Keratinocyte (primary cell): ENCODE data around the gene NFKBIL1.

Source experiments
- EZH2 ChIP-seq: IDR thresholded peaks from one replicate; pipeline ENCODE4 v1.6.1; 2012; ENCODE audit warnings: inconsistent platforms, mild to moderate bottlenecking, low read length, moderate library complexity
- TF ChIP-seq, protein P1 (sequence below), 3 experiments: IDR thresholded peaks in 1 of 3; conservative IDR thresholded peaks in 1 of 3; optimal IDR thresholded peaks in 1 of 3; 2 replicates in 2 of 3; 3 replicates in 1 of 3; pipeline versions ENCODE3 to v1.5.1; 2011; ENCODE audit warnings: low read length in 3 of 3, mild to moderate bottlenecking in 3 of 3, moderate library complexity in 2 of 3, control low read depth in 1 of 3, inconsistent platforms in 1 of 3; ENCODE audit not compliant: insufficient read depth in 2 of 3; ENCODE audit errors: extremely low read depth in 1 of 3

DNA sequence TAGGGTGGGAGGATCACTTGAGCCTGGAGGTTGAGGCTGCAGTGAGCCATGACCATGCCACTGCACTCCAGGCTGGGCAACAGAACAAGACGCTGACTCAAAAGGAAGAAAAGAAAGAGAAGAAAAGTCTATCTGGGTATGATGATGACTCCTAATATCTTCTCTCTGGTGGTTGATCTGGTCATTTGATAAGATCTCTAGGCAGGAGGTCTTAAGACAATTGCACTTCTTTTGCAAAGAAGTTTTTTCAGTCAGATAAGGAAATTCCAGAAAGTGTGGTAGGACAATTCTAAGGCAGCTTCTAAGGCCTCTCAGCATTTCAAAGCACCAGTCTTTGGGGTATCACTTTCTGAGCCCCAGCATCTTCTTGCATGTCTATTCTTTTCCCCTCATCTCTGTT lies 59.9 kb downstream of the NFKBIL1 start:
- TF ChIP-seq EZH2: no peak
- TF ChIP-seq, protein P1, sequence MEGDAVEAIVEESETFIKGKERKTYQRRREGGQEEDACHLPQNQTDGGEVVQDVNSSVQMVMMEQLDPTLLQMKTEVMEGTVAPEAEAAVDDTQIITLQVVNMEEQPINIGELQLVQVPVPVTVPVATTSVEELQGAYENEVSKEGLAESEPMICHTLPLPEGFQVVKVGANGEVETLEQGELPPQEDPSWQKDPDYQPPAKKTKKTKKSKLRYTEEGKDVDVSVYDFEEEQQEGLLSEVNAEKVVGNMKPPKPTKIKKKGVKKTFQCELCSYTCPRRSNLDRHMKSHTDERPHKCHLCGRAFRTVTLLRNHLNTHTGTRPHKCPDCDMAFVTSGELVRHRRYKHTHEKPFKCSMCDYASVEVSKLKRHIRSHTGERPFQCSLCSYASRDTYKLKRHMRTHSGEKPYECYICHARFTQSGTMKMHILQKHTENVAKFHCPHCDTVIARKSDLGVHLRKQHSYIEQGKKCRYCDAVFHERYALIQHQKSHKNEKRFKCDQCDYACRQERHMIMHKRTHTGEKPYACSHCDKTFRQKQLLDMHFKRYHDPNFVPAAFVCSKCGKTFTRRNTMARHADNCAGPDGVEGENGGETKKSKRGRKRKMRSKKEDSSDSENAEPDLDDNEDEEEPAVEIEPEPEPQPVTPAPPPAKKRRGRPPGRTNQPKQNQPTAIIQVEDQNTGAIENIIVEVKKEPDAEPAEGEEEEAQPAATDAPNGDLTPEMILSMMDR (optimal IDR thresholded peaks at IDR 0.05 in 1 of 3, IDR thresholded peaks at IDR 0.05 in 1 of 3, conservative IDR thresholded peaks at IDR 0.05 in 1 of 3; ENCODE audit: extremely low read depth in 1 of 3, insufficient read depth in 2 of 3, low read length in 3 of 3): no peak
